Progenitor cell of endocrine pancreas (in vitro differentiated cells): ENCODE results near the gene CAMK2D. TPM values are rescaled to one million over a fixed set of nuclear protein-coding genes. Genes with fewer than 3 reads are reported as not detected.

Experiments used
- DNase-seq: peaks from one replicate; pipeline ENCODE4 v3.0.0; 2021; ENCODE audit warnings: low spot score; ENCODE audit not compliant: unreplicated experiment
- H3K27ac Mint-ChIP-seq: 2 replicates; pipeline ENCODE4 v1.8.0; 2021; ENCODE audit warnings: mild to moderate bottlenecking, moderate library complexity, mixed read lengths
- H3K27me3 Mint-ChIP-seq: 2 replicates; pipeline ENCODE4 v1.8.0; 2021; ENCODE audit warnings: mixed read lengths
- H3K36me3 Mint-ChIP-seq: 2 replicates; pipeline ENCODE4 v1.8.0; 2022; ENCODE audit warnings: mixed read lengths; ENCODE audit not compliant: insufficient read depth
- H3K4me1 Mint-ChIP-seq: 2 replicates; pipeline ENCODE4 v1.8.0; 2021; ENCODE audit warnings: low read depth, mixed read lengths
- H3K4me3 Mint-ChIP-seq: 2 replicates; pipeline ENCODE4 v1.8.0; 2021; ENCODE audit warnings: low read depth, mild to moderate bottlenecking, moderate library complexity, mixed read lengths
- H3K9me3 Mint-ChIP-seq: 2 replicates; pipeline ENCODE4 v1.8.0; 2021; ENCODE audit warnings: low read depth, mixed read lengths
- CTCF ChIP-seq: fragments of 200-600 bp; sonication (generic); IDR thresholded peaks from one replicate; pipeline ENCODE4 v1.5.0; 2021; ENCODE audit warnings: antibody characterized with exemption, mild to moderate bottlenecking; ENCODE audit not compliant: unreplicated experiment
- total RNA-seq: library from RNA; stranded (reverse); gene quantifications from 2 replicates; pipeline ENCODE4 v1.2.1, GENCODE V29; 2021

Gene CAMK2D
- total RNA-seq, 1 donor from 2014 or later: 74.4 TPM

- DNase-seq: no peak
- no peaks in the 10 kb centered on the region for H3K27me3 Mint-ChIP-seq
- no peaks in the 10 kb centered on the region for H3K9me3 Mint-ChIP-seq
- TF ChIP-seq CTCF: no peak
- H3K4me1 Mint-ChIP-seq: peaks cover 2% of the 10 kb centered on the region
- no peak overlapping the region for H3K4me3 Mint-ChIP-seq
- peaks cover 15% of the 10 kb centered on the region for H3K36me3 Mint-ChIP-seq
- peak overlapping the region; percentile 81 for H3K27ac Mint-ChIP-seq
Measured at GRCh38 chr4:113739197-113739596, 22.3 kb downstream of the CAMK2D start.

- Mint-ChIP-seq H3K9me3 (no peaks in the 10 kb centered on the region), H3K4me3 (no peak overlapping the region), H3K27me3 (no peaks in the 10 kb centered on the region), H3K27ac (no peak overlapping the region), H3K4me1 (peaks cover 8% of the 10 kb centered on the region), H3K36me3 (peaks cover 15% of the 10 kb centered on the region)
- TF ChIP-seq CTCF: no peak
- DNase-seq: no peak
Measured at GRCh38 chr4:113738251-113738650, 23.3 kb downstream of the CAMK2D start.

- TF ChIP-seq CTCF: no peak
- H3K36me3 Mint-ChIP-seq: peaks cover 12% of the 10 kb centered on the region
- no peak for DNase-seq
- peaks cover 30% of the 10 kb centered on the region for H3K4me1 Mint-ChIP-seq
- H3K4me3 Mint-ChIP-seq: no peak overlapping the region
- no peak overlapping the region for H3K27ac Mint-ChIP-seq
- H3K27me3 Mint-ChIP-seq: no peaks in the 10 kb centered on the region
- H3K9me3 Mint-ChIP-seq: no peaks in the 10 kb centered on the region
Measured at GRCh38 chr4:113733685-113734084, 27.9 kb downstream of the CAMK2D start.

- Mint-ChIP-seq H3K4me3 (no peak overlapping the region), H3K4me1 (peaks cover 33% of the 10 kb centered on the region), H3K27me3 (no peaks in the 10 kb centered on the region), H3K27ac (no peak overlapping the region), H3K36me3 (peaks cover 14% of the 10 kb centered on the region), H3K9me3 (no peaks in the 10 kb centered on the region)
- TF ChIP-seq CTCF: no peak
- DNase-seq: no peak
Measured at GRCh38 chr4:113732967-113733527, 28.5 kb downstream of the CAMK2D start.

- Mint-ChIP-seq H3K4me1 (peaks cover 52% of the 10 kb centered on the region), H3K9me3 (no peaks in the 10 kb centered on the region), H3K4me3 (no peak overlapping the region), H3K27me3 (no peaks in the 10 kb centered on the region), H3K36me3 (peaks cover 14% of the 10 kb centered on the region), H3K27ac (peak overlapping the region; percentile 17)
- TF ChIP-seq CTCF: no peak
- DNase-seq: no peak
Measured at GRCh38 chr4:113730467-113731216, 30.9 kb downstream of the CAMK2D start.
